GM23248 (cell line): ENCODE data around the gene VEGFD.

Experiments used
- EZH2 ChIP-seq: fragments of 200-600 bp; sonication (generic); IDR thresholded peaks from 2 replicates; pipeline ENCODE4 v1.6.1; 2018; ENCODE audit warnings: antibody characterized with exemption, mild to moderate bottlenecking; ENCODE audit not compliant: insufficient read depth, poor library complexity, severe bottlenecking
- EZH2phosphoT487 ChIP-seq: fragments of 200-600 bp; sonication (generic); IDR thresholded peaks from 2 replicates; pipeline ENCODE4 v1.6.1; 2018; ENCODE audit warnings: antibody characterized with exemption, moderate library complexity, mild to moderate bottlenecking, low read depth; ENCODE audit not compliant: insufficient read depth

DNA sequence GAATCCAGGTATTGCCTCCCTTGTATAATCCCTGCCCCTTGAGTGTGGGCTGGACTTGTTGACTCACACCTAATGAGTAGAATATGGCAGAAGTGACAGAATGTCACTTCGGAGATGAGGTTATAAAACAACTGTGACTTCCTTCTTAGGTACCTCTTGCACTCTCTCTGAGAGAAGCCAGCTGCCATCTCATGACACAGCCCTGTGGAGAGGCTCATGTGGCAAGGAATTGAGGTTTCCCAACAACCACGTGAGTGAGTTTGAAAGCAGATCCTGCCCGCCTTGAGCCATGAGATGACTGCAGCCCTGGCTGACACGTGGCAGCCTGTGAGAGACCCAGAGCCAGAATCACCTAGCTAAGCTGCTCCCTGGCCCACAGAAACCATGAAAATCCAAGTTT, 82.3 kb downstream of the VEGFD start:
- TF ChIP-seq EZH2: no peak
- TF ChIP-seq EZH2phosphoT487: no peak
